H9 (cell line): ENCODE results near the gene PTPRN2. TPM values are rescaled to one million over a fixed set of nuclear protein-coding genes. Genes with fewer than 3 reads are reported as not detected.

Source experiments
- DNase-seq: peaks from one replicate; pipeline ENCODE4 v3.0.0-alpha.2; 2017
- H2AFZ ChIP-seq: one replicate; pipeline ENCODE4 v1.6.1; 2013; ENCODE audit warnings: mild to moderate bottlenecking, low read length, control low read depth, moderate library complexity
- H2AK5ac ChIP-seq: 2 replicates; pipeline ENCODE4 v1.6.1; 2013; ENCODE audit warnings: low read length, control low read depth, mixed read lengths; ENCODE audit not compliant: insufficient read length
- H2BK120ac ChIP-seq: one replicate; pipeline ENCODE4 v1.6.1; 2013; ENCODE audit warnings: low read depth, mild to moderate bottlenecking, low read length, control low read depth, inconsistent platforms; ENCODE audit not compliant: poor library complexity, severe bottlenecking
- H2BK12ac ChIP-seq: 2 replicates; pipeline ENCODE4 v1.6.1; 2013; ENCODE audit warnings: low read length, control low read depth, mixed read lengths, low read depth; ENCODE audit not compliant: insufficient read length
- H2BK15ac ChIP-seq: 2 replicates; pipeline ENCODE4 v1.6.1; 2013; ENCODE audit warnings: low read depth, low read length, control low read depth
- H2BK20ac ChIP-seq: one replicate; pipeline ENCODE4 v1.6.1; 2013; ENCODE audit warnings: low read depth, mild to moderate bottlenecking, low read length, control low read depth, inconsistent platforms; ENCODE audit not compliant: poor library complexity, severe bottlenecking
- H2BK5ac ChIP-seq: 2 replicates; pipeline ENCODE4 v1.6.1; 2013; ENCODE audit warnings: low read length, control low read depth, mixed read lengths; ENCODE audit not compliant: insufficient read length
- H3K14ac ChIP-seq: 2 replicates; pipeline ENCODE4 v1.6.1; 2013; ENCODE audit warnings: low read length, control low read depth; ENCODE audit not compliant: insufficient read depth
- H3K18ac ChIP-seq: 2 replicates; pipeline ENCODE4 v1.6.1; 2013; ENCODE audit warnings: low read depth, mild to moderate bottlenecking, mixed read lengths, low read length, control low read depth; ENCODE audit not compliant: insufficient read length
- H3K23ac ChIP-seq: 2 replicates; pipeline ENCODE4 v1.6.1; 2013; ENCODE audit warnings: low read length, control low read depth, mixed read lengths, low read depth; ENCODE audit not compliant: insufficient read length
- H3K23me2 ChIP-seq: 2 replicates; pipeline ENCODE4 v1.6.1; 2013; ENCODE audit warnings: low read depth, mild to moderate bottlenecking, mixed read lengths, low read length, control low read depth; ENCODE audit not compliant: insufficient read length, poor library complexity, severe bottlenecking
- H3K27ac ChIP-seq: 2 replicates; pipeline ENCODE4 v1.5.1; 2013; ENCODE audit warnings: low read length, control low read depth, mixed read lengths, low read depth; ENCODE audit not compliant: insufficient read length
- H3K27me3 ChIP-seq: 2 replicates; pipeline ENCODE4 v1.6.1; 2013; ENCODE audit warnings: low read length, control low read depth, inconsistent platforms; ENCODE audit not compliant: insufficient read depth
- H3K4ac ChIP-seq: 2 replicates; pipeline ENCODE4 v1.6.1; 2013; ENCODE audit warnings: low read depth, mild to moderate bottlenecking, control low read depth, inconsistent platforms, low read length, moderate library complexity
- H3K4me1 ChIP-seq: 2 replicates; pipeline ENCODE4 v1.6.1; 2013; ENCODE audit warnings: low read length, control low read depth, inconsistent platforms; ENCODE audit not compliant: insufficient read depth
- H3K4me2 ChIP-seq: 2 replicates; pipeline ENCODE4 v1.6.1; 2013; ENCODE audit warnings: low read length, control low read depth, mixed read lengths; ENCODE audit not compliant: insufficient read length, insufficient read depth
- H3K56ac ChIP-seq: 2 replicates; pipeline ENCODE4 v1.6.1; 2013; ENCODE audit warnings: low read depth, mild to moderate bottlenecking, mixed read lengths, low read length, control low read depth; ENCODE audit not compliant: insufficient read length
- H3K79me1 ChIP-seq: 2 replicates; pipeline ENCODE4 v1.6.1; 2013; ENCODE audit warnings: low read depth, mild to moderate bottlenecking, moderate library complexity, low read length, control low read depth, inconsistent platforms; ENCODE audit not compliant: insufficient read depth, poor library complexity, severe bottlenecking
- H3K79me2 ChIP-seq: 2 replicates; pipeline ENCODE4 v1.6.1; 2013; ENCODE audit warnings: low read length, control low read depth, inconsistent platforms; ENCODE audit not compliant: insufficient read depth
- H3K9ac ChIP-seq: 2 replicates; pipeline ENCODE4 v1.6.1; 2013; ENCODE audit warnings: low read length, control low read depth, mixed read lengths; ENCODE audit not compliant: insufficient read length; ENCODE audit errors: extremely low read depth
- H3K9me3 ChIP-seq: one replicate; pipeline ENCODE4 v1.6.1; 2013; ENCODE audit warnings: low read depth, low read length, inconsistent platforms; ENCODE audit not compliant: control insufficient read depth
- H3T11ph ChIP-seq: one replicate; pipeline ENCODE4 v1.6.1; 2013; ENCODE audit warnings: mild to moderate bottlenecking, low read length, control low read depth, inconsistent platforms
- H4K20me1 ChIP-seq: one replicate; pipeline ENCODE4 v1.6.1; 2013; ENCODE audit not compliant: control insufficient read depth, insufficient read length, insufficient read depth
- H4K5ac ChIP-seq: 2 replicates; pipeline ENCODE4 v1.6.1; 2013; ENCODE audit warnings: low read depth, mild to moderate bottlenecking, mixed read lengths, low read length, control low read depth; ENCODE audit not compliant: insufficient read length
- H4K8ac ChIP-seq: replicated peaks from 2 replicates; pipeline ENCODE4 v1.6.1; 2013; ENCODE audit warnings: low read length, control low read depth, mixed read lengths, low read depth; ENCODE audit not compliant: insufficient read length
- H4K91ac ChIP-seq: 2 replicates; pipeline ENCODE4 v1.6.1; 2013; ENCODE audit warnings: low read depth, mild to moderate bottlenecking, moderate library complexity, mixed read lengths, low read length, control low read depth; ENCODE audit not compliant: insufficient read length
- H3K27ac Mint-ChIP-seq, 3 experiments: 2 replicates in 2 of 3; 3 replicates in 1 of 3; pipeline ENCODE4 v1.8.0; 2020 to 2021; ENCODE audit warnings: mixed read lengths in 3 of 3, mild to moderate bottlenecking in 1 of 3, moderate library complexity in 1 of 3
- H3K27me3 Mint-ChIP-seq: 2 replicates; pipeline ENCODE4 v1.8.0; 2021; ENCODE audit warnings: low read depth, mild to moderate bottlenecking, moderate library complexity, mixed read lengths
- H3K36me3 Mint-ChIP-seq, 3 experiments: 2 replicates in 2 of 3; 3 replicates in 1 of 3; pipeline ENCODE4 v1.8.0; 2020 to 2021; ENCODE audit warnings: low read depth in 3 of 3, mixed read lengths in 3 of 3; ENCODE audit not compliant: insufficient read depth in 1 of 3
- H3K4me1 Mint-ChIP-seq, 2 experiments: 2 replicates each; pipeline ENCODE4 v1.8.0; 2020; ENCODE audit warnings: mixed read lengths in 2 of 2
- H3K4me3 Mint-ChIP-seq, 2 experiments: 2 replicates in 1 of 2; 3 replicates in 1 of 2; pipeline ENCODE4 v1.8.0; 2020 to 2021; ENCODE audit warnings: mild to moderate bottlenecking in 2 of 2, mixed read lengths in 2 of 2, moderate library complexity in 1 of 2
- H3K9me3 Mint-ChIP-seq, 2 experiments: 2 replicates in 1 of 2; 3 replicates in 1 of 2; pipeline ENCODE4 v1.8.0; 2020; ENCODE audit warnings: mild to moderate bottlenecking in 2 of 2, mixed read lengths in 2 of 2, moderate library complexity in 1 of 2
- WGBS: extraction: QIAGEN DNeasy Blood & Tissue Kit; methylation state at CpG from one replicate; pipeline ENCODE4 v1.1.7; 2013; ENCODE audit warnings: missing lambda C conversion rate, low lambda C conversion rate, mixed read lengths; ENCODE audit not compliant: insufficient read length; ENCODE audit errors: extremely low coverage; 5-methylcytosine and 5-hydroxymethylcytosine counted together
- total RNA-seq: library from RNA; stranded (reverse); gene quantifications from 2 replicates; pipeline ENCODE4 v1.2.1, GENCODE V29; 2021
- TF ChIP-seq, protein P1 (sequence below): fragments of 200-600 bp; sonication (generic); conservative IDR thresholded peaks from 3 replicates; pipeline ENCODE4 v1.8.0; 2021; ENCODE audit warnings: antibody characterized with exemption, mild to moderate bottlenecking

The PTPRN2 gene
- total RNA-seq, 1 experiment from 2014 or later: 5.2 TPM

DNA sequence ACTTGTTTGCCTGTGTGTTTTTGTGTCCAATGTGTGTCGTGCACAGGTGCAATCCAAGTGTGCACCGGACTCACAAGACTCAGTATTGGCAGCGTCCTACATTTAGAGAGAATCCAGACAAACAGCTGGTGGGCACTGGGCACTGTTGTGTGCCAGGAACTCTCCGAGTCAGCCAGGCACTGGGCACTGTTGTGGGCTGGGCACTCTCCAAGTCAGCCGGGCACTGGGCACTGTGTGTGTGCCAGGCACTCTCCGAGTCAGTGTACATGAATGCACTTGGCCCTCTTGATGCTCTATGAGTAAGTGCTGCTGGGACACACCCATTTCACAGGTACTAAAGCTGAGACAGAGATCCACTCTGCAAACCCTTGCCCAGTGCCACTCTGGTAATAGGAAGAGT is 303.5 kb downstream of the PTPRN2 start:
- no peak overlapping the region for H4K8ac ChIP-seq
- no peak overlapping the region for H3K9ac ChIP-seq
- H3K4me1 Mint-ChIP-seq: peaks cover 4 to 9% of the 10 kb centered on the region in 2 experiments; a peak in 2 of 4 replicates
- H3K4me1 ChIP-seq: no peaks in the 10 kb centered on the region
- peaks cover 22 to 24% of the 10 kb centered on the region in 2 experiments for H3K9me3 Mint-ChIP-seq
- no peak overlapping the region for H3K4ac ChIP-seq
- no peak overlapping the region for H3K4me2 ChIP-seq
- H2AFZ ChIP-seq: no peak overlapping the region
- H3K4me3 Mint-ChIP-seq: no peak overlapping the region
- H3K56ac ChIP-seq: no peak overlapping the region
- H4K5ac ChIP-seq: no peak overlapping the region
- no peak overlapping the region for H3K23ac ChIP-seq
- H3K23me2 ChIP-seq: no peaks in the 10 kb centered on the region
- no CpG with 5 or more reads among the region's 6 CpGs for WGBS
- H3K79me2 ChIP-seq: no peaks in the 10 kb centered on the region
- H3K27me3 Mint-ChIP-seq: no peaks in the 10 kb centered on the region
- no peaks in the 10 kb centered on the region for H3K9me3 ChIP-seq
- H2BK5ac ChIP-seq: no peak overlapping the region
- H3K27ac Mint-ChIP-seq: no peak overlapping the region
- DNase-seq: peak; percentile 10
- TF ChIP-seq, protein P1, sequence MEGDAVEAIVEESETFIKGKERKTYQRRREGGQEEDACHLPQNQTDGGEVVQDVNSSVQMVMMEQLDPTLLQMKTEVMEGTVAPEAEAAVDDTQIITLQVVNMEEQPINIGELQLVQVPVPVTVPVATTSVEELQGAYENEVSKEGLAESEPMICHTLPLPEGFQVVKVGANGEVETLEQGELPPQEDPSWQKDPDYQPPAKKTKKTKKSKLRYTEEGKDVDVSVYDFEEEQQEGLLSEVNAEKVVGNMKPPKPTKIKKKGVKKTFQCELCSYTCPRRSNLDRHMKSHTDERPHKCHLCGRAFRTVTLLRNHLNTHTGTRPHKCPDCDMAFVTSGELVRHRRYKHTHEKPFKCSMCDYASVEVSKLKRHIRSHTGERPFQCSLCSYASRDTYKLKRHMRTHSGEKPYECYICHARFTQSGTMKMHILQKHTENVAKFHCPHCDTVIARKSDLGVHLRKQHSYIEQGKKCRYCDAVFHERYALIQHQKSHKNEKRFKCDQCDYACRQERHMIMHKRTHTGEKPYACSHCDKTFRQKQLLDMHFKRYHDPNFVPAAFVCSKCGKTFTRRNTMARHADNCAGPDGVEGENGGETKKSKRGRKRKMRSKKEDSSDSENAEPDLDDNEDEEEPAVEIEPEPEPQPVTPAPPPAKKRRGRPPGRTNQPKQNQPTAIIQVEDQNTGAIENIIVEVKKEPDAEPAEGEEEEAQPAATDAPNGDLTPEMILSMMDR: no peak
- no peaks in the 10 kb centered on the region for H4K20me1 ChIP-seq
- no peak overlapping the region for H2AK5ac ChIP-seq
- no peak overlapping the region for H2BK120ac ChIP-seq
- H2BK12ac ChIP-seq: no peak overlapping the region
- no peaks in the 10 kb centered on the region for H3K79me1 ChIP-seq
- H2BK15ac ChIP-seq: no peak overlapping the region
- no peaks in the 10 kb centered on the region for H3K27me3 ChIP-seq
- H4K91ac ChIP-seq: no peak overlapping the region
- H2BK20ac ChIP-seq: no peak overlapping the region
- H3T11ph ChIP-seq: no peak overlapping the region
- peaks cover 10 to 29% (median 13%) of the 10 kb centered on the region in 3 experiments for H3K36me3 Mint-ChIP-seq
- H3K14ac ChIP-seq: no peak overlapping the region
- H3K18ac ChIP-seq: no peak overlapping the region
- no peak overlapping the region for H3K27ac ChIP-seq
